Immature natural killer cell (primary cell): ENCODE measurements around the gene FHIP2A. TPM values are rescaled to one million over a fixed set of nuclear protein-coding genes. Genes with fewer than 3 reads are reported as not detected.
"Not testable (repeated sequence)": the region's sequence is repeated elsewhere in the genome, so short reads cannot be mapped to it uniquely, and the experiment has no call there.

ENCODE experiments used
- DNase-seq, 3 donors: peaks; one replicate each; pipeline ENCODE4 v3.0.0; 2022; ENCODE audit warnings: mixed read lengths in 1 of 3
- H3K27ac Mint-ChIP-seq, 6 donors: one replicate each; pipeline ENCODE4 v1.8.0; 2020; ENCODE audit warnings: mixed read lengths in 6 of 6, mild to moderate bottlenecking in 5 of 6, inconsistent platforms in 4 of 6, moderate library complexity in 3 of 6
- H3K27me3 Mint-ChIP-seq, 3 donors: one replicate each; pipeline ENCODE4 v1.8.0; 2020 to 2021; ENCODE audit warnings: low read depth in 3 of 3, mild to moderate bottlenecking in 3 of 3, mixed read lengths in 3 of 3, moderate library complexity in 3 of 3, inconsistent platforms in 1 of 3
- H3K36me3 Mint-ChIP-seq, 3 donors: one replicate each; pipeline ENCODE4 v1.8.0; 2020; ENCODE audit warnings: mixed read lengths in 3 of 3, inconsistent platforms in 2 of 3, mild to moderate bottlenecking in 2 of 3
- H3K4me1 Mint-ChIP-seq, 2 donors: one replicate each; pipeline ENCODE4 v1.8.0; 2020; ENCODE audit warnings: inconsistent platforms in 2 of 2, mild to moderate bottlenecking in 2 of 2, mixed read lengths in 2 of 2, moderate library complexity in 1 of 2
- H3K4me3 Mint-ChIP-seq, 5 donors: one replicate each; pipeline ENCODE4 v1.8.0; 2020; ENCODE audit warnings: mild to moderate bottlenecking in 5 of 5, mixed read lengths in 5 of 5, inconsistent platforms in 3 of 5, moderate library complexity in 3 of 5
- H3K9me3 Mint-ChIP-seq, 6 donors: one replicate each; pipeline ENCODE4 v1.8.0; 2020; ENCODE audit warnings: mild to moderate bottlenecking in 6 of 6, mixed read lengths in 6 of 6, inconsistent platforms in 4 of 6, moderate library complexity in 3 of 6
- polyA plus RNA-seq, 3 donors: library from polyadenylated mRNA; unstranded; fragments of 300-500 nt; fragmentation: Illumina TruSeq; gene quantifications; one replicate each; pipeline ENCODE4 v1.2.3, GENCODE V29; 2021

The FHIP2A gene
- polyA plus RNA-seq, 3 donors from 2014 or later, result 10.4 to 18.4 (median 10.5) TPM

- Mint-ChIP-seq H3K4me1 (peaks cover 49 to 83% of the 10 kb centered on the region in 2 donors), H3K9me3 (no peaks in the 10 kb centered on the region), H3K36me3 (no peaks in the 10 kb centered on the region), H3K4me3 (peak overlapping the region in 1 of 5 donors; percentile 2), H3K27me3 (peaks cover 0 to 9% (median 0%) of the 10 kb centered on the region in 3 donors), H3K27ac (no peak overlapping the region)
- no peak for DNase-seq
These were observed 4.1 kb downstream of the FHIP2A start for GRCh38 chr10:114825513-114826253.

- Mint-ChIP-seq H3K36me3 (peaks cover 0 to 13% (median 11%) of the 10 kb centered on the region in 3 donors), H3K27ac (peak overlapping the region in 2 of 6 donors; percentile 35 to 49), H3K4me1 (peaks cover 33 to 67% of the 10 kb centered on the region in 2 donors), H3K27me3 (no peaks in the 10 kb centered on the region), H3K4me3 (no peak overlapping the region), H3K9me3 (no peaks in the 10 kb centered on the region)
- no peak for DNase-seq
These were observed 7.8 kb downstream of the FHIP2A start for GRCh38 chr10:114829160-114829909.

DNA sequence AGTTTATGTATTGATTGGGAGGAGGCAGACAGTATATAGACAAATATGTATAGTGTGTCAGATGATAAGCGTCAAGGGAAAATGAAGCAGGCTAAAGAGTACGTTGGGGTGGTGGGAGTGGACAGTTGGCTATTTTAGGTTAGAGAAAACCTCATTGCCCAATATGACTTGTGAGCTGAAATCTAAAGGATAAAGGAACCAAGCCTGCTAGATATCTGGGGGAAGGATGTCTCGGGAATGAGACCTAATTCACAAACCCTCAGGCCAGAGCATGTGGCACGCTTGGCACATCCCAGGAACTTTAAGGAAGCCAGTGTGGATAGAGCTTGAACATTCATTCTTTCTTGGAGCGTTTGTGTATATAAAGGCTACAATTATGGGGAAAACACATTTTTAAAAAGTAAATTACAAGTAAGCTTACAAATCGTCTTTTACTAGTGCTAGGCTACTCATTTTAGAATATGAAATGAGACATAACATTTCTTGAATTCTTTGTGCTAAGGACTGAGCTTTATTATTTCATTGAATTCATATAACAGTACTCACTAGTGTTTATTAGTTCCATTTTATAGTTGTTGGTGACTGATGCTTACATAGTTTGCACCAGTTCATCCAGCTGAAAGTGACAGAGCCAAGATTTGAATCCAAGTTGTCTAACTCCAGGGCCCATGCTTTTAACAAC, 9.7 kb downstream of the FHIP2A start:
- H3K27ac Mint-ChIP-seq, result no peak overlapping the region
- no peak for DNase-seq
- peaks cover 21 to 47% of the 10 kb centered on the region in 2 donors for H3K4me1 Mint-ChIP-seq
- H3K9me3 Mint-ChIP-seq, result no peaks in the 10 kb centered on the region
- H3K4me3 Mint-ChIP-seq, result no peak overlapping the region
- H3K27me3 Mint-ChIP-seq, result no peaks in the 10 kb centered on the region
- H3K36me3 Mint-ChIP-seq, result peaks cover 0 to 18% (median 13%) of the 10 kb centered on the region in 3 donors

- H3K36me3 Mint-ChIP-seq, result peaks cover 5 to 28% (median 26%) of the 10 kb centered on the region in 3 donors
- no peaks in the 10 kb centered on the region for H3K9me3 Mint-ChIP-seq
- H3K27me3 Mint-ChIP-seq, result no peaks in the 10 kb centered on the region
- no peak for DNase-seq
- no peaks in the 10 kb centered on the region for H3K4me1 Mint-ChIP-seq
- no peak overlapping the region for H3K4me3 Mint-ChIP-seq
- peak overlapping the region in 1 of 6 donors; percentile 2 for H3K27ac Mint-ChIP-seq
These were observed 16.1 kb downstream of the FHIP2A start for GRCh38 chr10:114837690-114838089.

DNA sequence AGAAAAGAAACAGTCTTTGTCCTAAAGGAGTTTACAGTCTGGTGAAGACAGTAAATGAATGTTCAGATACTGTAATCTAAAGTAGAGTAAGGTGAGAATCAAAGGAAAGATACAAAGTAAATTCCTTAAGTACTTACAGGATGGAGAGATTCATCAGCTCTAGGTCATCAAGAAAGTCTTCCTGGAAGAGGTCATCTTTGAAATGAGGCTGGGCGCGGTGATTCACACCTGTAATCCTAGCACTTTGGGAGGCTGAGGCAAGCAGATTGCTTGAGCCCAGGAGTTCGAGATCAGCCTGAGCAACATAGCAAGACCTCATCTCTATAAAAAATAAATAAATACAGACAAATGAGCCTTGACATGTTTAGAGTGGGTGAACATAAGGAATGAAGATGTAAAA, 18.3 kb downstream of the FHIP2A start:
- Mint-ChIP-seq H3K27ac (no peak overlapping the region), H3K9me3 (no peaks in the 10 kb centered on the region), H3K4me1 (no peaks in the 10 kb centered on the region), H3K27me3 (peaks cover 0 to 2% (median 0%) of the 10 kb centered on the region in 3 donors), H3K36me3 (peaks cover 5 to 30% (median 24%) of the 10 kb centered on the region in 3 donors), H3K4me3 (no peak overlapping the region)
- no peak for DNase-seq

DNA sequence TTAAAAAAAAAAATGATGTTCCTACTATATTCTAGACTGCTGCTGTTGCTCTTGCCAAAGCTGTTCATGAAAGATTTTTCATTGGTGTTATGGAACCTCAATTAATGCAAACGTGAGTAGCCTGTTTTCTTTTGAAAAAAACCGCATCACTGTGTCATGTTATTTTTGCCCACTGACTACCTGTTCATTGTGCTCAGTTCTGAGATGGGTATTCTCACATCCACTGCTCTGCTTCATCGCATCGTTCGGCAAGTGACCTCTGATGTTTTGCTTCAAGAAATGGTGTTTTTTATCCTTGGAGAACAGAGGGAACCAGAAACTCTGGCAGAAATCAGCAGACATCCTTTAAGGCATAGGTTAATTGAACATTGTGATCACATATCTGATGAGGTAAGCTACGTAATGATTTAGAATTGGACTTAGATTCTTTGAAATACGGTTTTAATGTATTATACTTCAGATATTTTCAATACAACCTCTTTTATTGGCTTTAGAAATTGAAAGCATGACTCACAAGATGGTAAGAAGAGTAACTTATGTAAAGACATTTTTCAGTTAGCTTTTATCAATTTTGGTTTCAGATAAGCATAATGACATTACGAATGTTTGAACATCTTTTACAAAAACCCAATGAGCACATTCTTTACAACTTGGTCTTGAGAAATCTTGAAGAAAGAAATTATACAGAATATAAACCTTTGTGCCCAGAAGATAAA, 24.6 kb downstream of the FHIP2A start:
- DNase-seq, result no peak
- H3K4me3 Mint-ChIP-seq, result no peak overlapping the region
- H3K9me3 Mint-ChIP-seq, result no peaks in the 10 kb centered on the region
- H3K4me1 Mint-ChIP-seq, result no peaks in the 10 kb centered on the region
- H3K36me3 Mint-ChIP-seq, result peaks cover 36 to 50% (median 41%) of the 10 kb centered on the region in 3 donors
- H3K27me3 Mint-ChIP-seq, result peaks cover 0 to 2% (median 0%) of the 10 kb centered on the region in 3 donors
- no peak overlapping the region for H3K27ac Mint-ChIP-seq

DNA sequence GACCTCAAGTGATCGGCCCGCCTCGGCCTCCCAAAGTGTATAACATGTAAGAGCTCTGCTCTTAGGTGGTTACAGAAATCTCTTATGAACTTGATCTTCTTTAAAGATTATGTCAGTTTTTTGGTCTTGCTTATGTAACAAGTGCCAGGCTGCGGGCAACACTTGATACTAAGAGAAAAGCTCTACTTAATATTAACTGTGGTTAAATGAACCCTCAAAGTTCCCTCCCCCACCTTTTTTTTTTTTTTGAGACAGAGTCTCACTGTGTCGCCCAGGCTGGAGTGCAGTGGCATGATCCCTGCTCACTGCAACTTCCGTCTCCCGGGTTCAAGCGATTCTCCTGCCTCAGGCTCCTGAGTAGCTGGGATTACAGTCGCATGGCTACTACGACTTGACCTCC, 25.9 kb downstream of the FHIP2A start:
- not testable (repeated sequence) for H3K9me3 Mint-ChIP-seq, H3K27me3 Mint-ChIP-seq, H3K27ac Mint-ChIP-seq, H3K4me1 Mint-ChIP-seq, DNase-seq, H3K4me3 Mint-ChIP-seq
- peaks cover 47 to 61% (median 49%) of the 10 kb centered on the region in 3 donors for H3K36me3 Mint-ChIP-seq

DNA sequence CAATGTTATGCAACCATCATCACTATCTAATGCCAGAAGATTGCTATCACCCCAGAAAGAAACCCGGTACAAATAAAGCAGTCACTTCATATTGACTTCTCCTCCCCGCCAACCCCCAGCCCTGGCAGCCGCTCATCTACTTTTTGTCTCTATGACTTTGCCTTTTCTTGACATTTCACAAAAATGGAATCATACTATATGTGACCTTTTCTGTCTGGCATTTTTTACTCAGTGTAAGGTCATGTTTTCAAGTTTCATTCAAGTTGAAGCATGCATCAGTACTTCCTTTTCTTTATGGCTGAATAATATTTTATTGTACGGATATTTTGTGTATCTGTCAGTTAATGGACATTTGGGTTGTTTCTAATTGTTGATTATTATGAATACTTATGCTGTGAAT, 28.1 kb downstream of the FHIP2A start:
- Mint-ChIP-seq H3K36me3 (peaks cover 47 to 62% (median 52%) of the 10 kb centered on the region in 3 donors), H3K9me3 (no peaks in the 10 kb centered on the region), H3K4me3 (no peak overlapping the region), H3K27me3 (peaks cover 0 to 2% (median 0%) of the 10 kb centered on the region in 3 donors), H3K4me1 (no peaks in the 10 kb centered on the region), H3K27ac (no peak overlapping the region)
- DNase-seq, result no peak

DNA sequence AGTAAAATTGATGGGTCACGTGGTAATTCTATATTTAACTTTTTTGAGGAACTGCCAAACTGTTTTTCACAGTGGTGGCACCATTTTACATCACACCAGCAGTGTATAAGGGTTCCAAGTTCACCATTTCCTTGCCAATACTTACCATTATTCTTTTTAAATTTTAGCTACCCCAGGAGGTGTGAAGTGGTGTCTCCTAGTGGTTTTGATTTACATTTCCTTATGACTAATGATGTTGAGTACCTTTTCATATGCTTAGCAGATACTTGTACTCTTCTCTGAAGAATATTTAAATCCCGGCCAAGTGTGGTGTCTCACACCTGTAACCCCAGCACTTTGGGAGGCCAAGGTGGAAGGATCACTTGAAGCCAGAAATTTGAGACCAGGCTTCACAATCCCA, 28.5 kb downstream of the FHIP2A start:
- Mint-ChIP-seq H3K27me3 (peaks cover 0 to 2% (median 0%) of the 10 kb centered on the region in 3 donors), H3K4me1 (no peaks in the 10 kb centered on the region), H3K27ac (no peak overlapping the region), H3K4me3 (no peak overlapping the region), H3K9me3 (no peaks in the 10 kb centered on the region), H3K36me3 (peaks cover 50 to 64% (median 52%) of the 10 kb centered on the region in 3 donors)
- no peak for DNase-seq

GRCh38 chr10:114851336-114851735, 29.8 kb downstream of the FHIP2A start:
- DNase-seq, result no peak
- H3K27ac Mint-ChIP-seq, result no peak overlapping the region
- no peak overlapping the region for H3K4me3 Mint-ChIP-seq
- peaks cover 0 to 9% of the 10 kb centered on the region in 2 donors for H3K4me1 Mint-ChIP-seq
- peaks cover 47 to 64% (median 52%) of the 10 kb centered on the region in 3 donors for H3K36me3 Mint-ChIP-seq
- peaks cover 0 to 2% (median 0%) of the 10 kb centered on the region in 3 donors for H3K27me3 Mint-ChIP-seq
- H3K9me3 Mint-ChIP-seq, result no peaks in the 10 kb centered on the region

- Mint-ChIP-seq H3K9me3 (no peaks in the 10 kb centered on the region), H3K27ac (no peak overlapping the region), H3K36me3 (peaks cover 39 to 57% (median 45%) of the 10 kb centered on the region in 3 donors), H3K4me1 (peaks cover 0 to 18% of the 10 kb centered on the region in 2 donors), H3K4me3 (no peak overlapping the region), H3K27me3 (peaks cover 0 to 2% (median 0%) of the 10 kb centered on the region in 3 donors)
- no peak for DNase-seq
These were observed 30.6 kb downstream of the FHIP2A start for GRCh38 chr10:114852197-114852596.

DNA sequence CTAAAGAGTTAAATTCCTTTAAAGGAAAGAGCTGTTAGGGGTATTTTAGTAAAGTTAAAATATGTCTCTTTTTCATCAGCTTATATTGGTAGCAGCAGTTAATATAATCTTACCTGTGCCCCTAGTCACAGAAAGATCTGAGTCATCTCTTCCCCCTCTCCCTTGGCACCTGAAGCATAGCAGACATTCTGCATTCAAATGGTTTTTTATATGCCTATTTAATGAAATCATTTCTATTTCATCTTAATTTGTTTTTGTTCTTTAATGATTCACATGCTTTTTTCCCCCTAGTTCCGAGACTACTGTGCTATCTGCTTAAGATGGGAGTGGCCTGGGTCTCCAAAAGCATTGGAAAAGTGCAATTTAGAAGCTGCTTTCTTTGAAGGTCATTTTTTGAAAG, 33.3 kb downstream of the FHIP2A start:
- H3K4me3 Mint-ChIP-seq, result no peak overlapping the region
- peaks cover 0 to 2% (median 1%) of the 10 kb centered on the region in 3 donors for H3K27me3 Mint-ChIP-seq
- no peaks in the 10 kb centered on the region for H3K9me3 Mint-ChIP-seq
- H3K36me3 Mint-ChIP-seq, result peaks cover 38 to 55% (median 39%) of the 10 kb centered on the region in 3 donors
- peaks cover 2 to 24% of the 10 kb centered on the region in 2 donors for H3K4me1 Mint-ChIP-seq
- H3K27ac Mint-ChIP-seq, result peak overlapping the region in 1 of 6 donors; percentile 40
- DNase-seq, result no peak
